DMS114 treated with DMSO at 0.1 percent for 48 hours (cell line): ENCODE measurements around the gene SLC7A9.
"Not testable (repeated sequence)": the region's sequence is repeated elsewhere in the genome, so short reads cannot be mapped to it uniquely, and the experiment has no call there.

ENCODE experiments used
- DNase-seq: peaks from one replicate; lab custom pipeline; 2025; ENCODE audit not compliant: unreplicated experiment; lab: John Stamatoyannopoulos, UW

SLC7A9 gene

DNA sequence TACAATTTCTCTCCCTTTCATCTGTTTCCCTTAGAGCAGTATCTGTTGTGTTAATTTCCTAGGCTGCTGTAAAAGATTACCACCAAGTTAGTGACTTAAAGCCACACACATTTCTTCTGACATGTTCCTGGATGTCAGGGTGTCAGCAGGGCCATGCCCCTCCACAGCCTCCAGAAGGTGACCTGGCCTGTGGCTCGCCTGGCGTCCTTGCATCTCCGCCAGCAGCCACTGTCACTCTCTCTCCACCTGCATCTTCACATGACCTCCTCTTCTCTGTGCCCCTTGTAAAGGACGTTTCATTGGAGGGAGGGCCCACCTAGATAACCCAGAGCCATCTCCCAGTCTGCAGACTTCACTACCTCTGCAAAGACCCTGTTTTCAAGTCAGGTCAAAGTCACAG lies 61.3 kb downstream of the SLC7A9 start:
- no peak for DNase-seq

DNA sequence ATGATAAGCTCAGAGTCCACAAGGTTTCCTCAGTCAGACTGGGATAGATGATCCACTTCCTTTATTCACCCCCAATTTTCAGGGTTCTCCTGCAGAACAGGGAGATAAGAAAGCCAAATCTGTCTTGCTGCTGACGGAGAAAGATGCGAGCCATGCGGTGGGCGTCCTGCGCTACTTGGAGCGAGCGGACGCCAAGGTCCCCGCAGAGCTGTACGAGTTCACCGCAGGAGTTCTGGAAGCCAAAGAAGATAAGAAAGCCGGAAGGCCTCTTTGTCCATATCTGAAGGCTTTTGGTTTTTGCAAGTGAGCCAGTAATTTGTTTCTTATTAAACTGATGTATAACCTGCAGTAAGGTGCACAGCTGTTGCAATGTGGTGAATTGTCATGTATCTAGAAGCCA lies 66.7 kb downstream of the SLC7A9 start:
- no peak for DNase-seq

DNA sequence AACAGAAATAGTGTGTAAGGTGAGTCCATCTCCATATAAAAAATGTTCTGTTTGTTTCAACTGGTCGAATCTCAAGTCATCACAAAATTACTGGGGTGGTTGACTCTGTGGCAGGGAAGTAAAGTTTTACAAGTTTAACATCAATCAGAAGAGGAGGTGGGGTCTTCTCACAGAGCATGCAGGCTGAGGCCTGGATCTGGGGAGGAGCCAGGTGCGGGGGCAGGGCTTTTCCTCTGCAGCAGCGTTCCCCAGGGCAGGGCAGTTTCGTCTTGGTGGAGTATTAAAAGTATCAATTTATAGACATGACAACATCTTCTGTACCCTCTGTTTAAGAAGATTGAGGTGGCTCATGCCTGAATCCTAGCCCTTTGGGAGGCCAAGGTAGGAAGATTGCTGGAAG lies 68.8 kb downstream of the SLC7A9 start:
- DNase-seq: no peak

DNA sequence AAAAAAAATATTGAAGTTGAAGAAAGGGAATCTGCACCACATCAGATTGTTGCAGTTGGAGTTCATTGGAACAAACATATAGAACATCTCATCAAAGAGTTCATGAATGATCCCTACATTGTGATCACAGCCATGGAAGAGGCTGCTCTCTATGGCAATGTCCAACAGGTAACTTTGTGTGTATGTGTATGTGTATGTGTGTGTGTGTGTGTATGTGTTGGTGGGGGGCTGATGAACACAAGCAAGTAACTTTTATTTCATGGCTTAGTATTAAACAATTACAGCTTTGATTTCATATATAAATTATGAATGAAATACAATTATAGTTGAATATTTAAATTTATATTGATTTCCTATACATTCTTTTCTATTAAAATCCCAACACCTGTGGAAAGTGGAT lies 69.4 kb downstream of the SLC7A9 start:
- DNase-seq: no peak

DNA sequence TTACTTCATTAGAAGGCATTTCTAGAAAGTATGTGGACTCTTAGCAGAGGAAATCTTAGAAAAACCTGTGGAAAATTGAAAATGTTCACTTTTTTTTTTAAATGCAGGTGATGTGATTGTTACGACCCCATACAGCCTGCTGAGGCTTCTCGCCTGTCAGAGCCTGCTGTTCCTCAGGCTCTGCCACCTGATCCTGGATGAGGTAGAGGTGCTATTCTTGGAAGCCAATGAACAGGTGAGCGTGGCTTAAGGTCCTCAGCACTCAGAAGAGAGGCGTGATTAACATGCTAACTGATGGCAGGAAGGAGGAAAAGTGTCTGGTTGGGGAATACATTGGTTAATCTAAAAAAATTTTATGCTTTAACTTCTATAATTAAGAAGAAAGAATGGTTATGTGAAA lies 71.4 kb downstream of the SLC7A9 start:
- DNase-seq: no peak

DNA sequence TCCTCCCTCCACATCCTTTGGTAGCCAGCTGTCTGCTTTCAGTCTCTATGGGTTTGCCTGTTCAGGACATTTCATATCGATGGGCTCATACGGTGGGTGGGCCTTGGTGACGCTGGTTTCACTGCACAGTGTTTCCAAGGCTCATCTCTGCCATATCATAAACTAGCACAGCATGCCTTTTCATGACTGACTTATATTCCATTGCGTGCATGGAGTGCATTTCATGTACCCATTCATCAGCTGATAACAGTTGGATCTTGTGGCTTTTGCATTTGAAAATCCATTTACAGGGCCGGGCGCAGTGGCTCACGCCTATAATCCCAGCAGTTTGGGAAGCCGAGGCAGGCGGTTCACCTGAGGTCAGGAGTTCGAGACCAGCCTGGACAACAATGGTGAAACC lies 80.1 kb downstream of the SLC7A9 start:
- DNase-seq: no peak

DNA sequence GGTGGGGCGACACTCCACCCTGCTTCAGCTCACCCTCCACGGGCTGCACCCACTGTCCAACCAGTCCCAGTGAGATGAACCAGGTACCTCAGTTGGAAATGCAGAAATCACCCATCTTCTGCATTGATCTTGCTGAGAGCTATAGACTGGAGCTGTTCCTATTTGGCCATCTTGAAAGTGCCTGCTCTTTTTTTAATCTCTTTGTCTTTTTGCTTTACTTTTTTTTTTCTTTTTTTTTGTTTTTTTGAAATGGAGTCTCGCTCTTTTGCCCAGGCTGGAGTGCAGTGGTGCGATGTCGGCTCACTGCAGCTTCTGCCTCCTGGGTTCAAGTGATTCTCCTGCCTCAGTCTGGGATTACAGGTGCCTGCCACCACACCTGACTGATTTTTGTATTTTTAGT lies 81.7 kb downstream of the SLC7A9 start:
- DNase-seq: not testable (repeated sequence)

DNA sequence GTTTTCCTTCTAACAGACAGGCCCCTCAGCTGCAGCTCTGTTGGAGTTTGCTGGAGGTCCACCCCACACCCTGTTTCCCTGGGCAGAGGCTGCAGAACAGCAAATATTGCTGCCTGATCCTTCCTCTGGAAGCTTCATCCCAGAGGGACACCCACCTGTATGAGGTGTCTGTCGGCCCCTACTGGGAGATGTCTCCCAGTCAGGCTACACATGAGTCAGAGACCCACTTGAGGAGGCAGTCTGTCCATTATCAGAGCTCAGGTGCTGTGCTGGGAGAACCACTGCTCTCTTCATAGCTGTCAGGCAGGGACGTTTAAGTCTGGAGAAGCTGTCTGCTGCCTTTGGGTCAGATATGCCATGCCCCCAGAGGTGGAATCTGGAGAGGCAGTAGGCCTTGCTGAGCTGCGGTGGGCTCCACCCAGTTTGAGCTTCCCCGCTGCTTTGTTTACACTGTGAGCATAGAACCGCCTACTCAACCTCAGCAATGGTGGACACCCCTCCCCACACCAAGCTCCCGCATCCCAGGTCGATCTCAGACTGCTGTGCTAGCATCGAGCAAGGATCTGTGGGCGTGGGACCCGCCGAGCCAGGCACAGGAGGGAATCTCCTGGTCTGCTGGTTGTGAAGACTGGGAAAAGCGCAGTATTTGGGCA lies 82.3 kb downstream of the SLC7A9 start:
- DNase-seq: not testable (repeated sequence)

DNA sequence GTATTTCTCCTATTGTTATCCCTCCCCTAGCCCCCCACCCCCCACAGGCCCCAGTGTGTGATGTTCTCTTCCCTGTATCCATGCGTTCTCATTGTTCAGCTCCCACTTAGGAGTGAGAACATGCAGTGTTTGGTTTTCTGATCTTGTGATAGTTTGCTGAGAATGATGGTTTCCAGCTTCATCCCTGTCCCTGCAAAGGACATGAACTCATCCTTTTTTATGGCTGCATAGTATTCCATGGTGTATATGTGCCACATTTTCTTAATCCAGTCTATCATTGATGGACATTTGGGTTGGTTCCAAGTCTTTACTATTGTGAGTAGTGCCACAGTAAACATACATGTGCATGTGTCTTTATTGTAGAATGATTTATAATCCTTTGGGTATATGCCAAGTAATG lies 87.5 kb downstream of the SLC7A9 start:
- not testable (repeated sequence) for DNase-seq

DNA sequence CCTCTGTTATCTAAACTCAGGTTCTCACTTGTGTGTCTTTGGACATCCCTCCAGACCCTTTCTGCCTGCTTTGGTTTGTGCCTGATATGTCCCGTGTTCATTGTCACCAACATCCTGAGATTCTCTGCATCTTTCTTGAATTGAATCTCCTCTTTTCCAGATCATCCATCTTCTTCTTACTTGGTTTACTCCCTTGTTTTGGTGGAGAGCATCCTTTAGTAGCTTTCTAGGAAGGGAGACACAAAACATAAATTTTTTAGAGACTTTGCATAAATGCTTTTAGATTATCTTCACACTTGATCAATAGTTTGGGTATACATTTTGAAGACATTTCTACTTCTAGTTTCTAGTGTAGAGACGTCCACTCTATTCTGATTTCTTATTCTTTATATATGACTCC lies 88.3 kb downstream of the SLC7A9 start:
- no peak for DNase-seq
